Mesenchymal stem cell (in vitro differentiated cells and primary cell): Measurements from ENCODE around the gene SLC35A3.

Experiments
- DNase-seq: peaks from one replicate; pipeline ENCODE4 v3.0.0-alpha.2; 2013
- H2AFZ ChIP-seq: one replicate; pipeline ENCODE4 v1.6.1; 2013; ENCODE audit warnings: low read depth, mild to moderate bottlenecking, control low read depth, inconsistent platforms, low read length, moderate library complexity
- H2AK5ac ChIP-seq: 2 replicates; pipeline ENCODE4 v1.6.1; 2013; ENCODE audit warnings: low read length, moderate library complexity, mild to moderate bottlenecking, inconsistent platforms; ENCODE audit not compliant: severe bottlenecking
- H2BK120ac ChIP-seq: one replicate; pipeline ENCODE4 v1.6.1; 2013; ENCODE audit warnings: low read depth, mild to moderate bottlenecking, inconsistent platforms, low read length, moderate library complexity
- H2BK12ac ChIP-seq, 2 experiments: one replicate each; pipeline ENCODE4 v1.6.1; 2013; ENCODE audit warnings: inconsistent platforms in 2 of 2, low read length in 2 of 2, mild to moderate bottlenecking in 2 of 2, moderate library complexity in 2 of 2, control low read depth in 1 of 2
- H2BK15ac ChIP-seq: one replicate; pipeline ENCODE4 v1.6.1; 2013; ENCODE audit warnings: mild to moderate bottlenecking, low read depth, inconsistent platforms; ENCODE audit not compliant: poor library complexity, severe bottlenecking
- H2BK5ac ChIP-seq: 2 replicates; pipeline ENCODE4 v1.6.1; 2013; ENCODE audit warnings: low read depth, mild to moderate bottlenecking, low read length, control low read depth, inconsistent platforms; ENCODE audit not compliant: poor library complexity, severe bottlenecking
- H3K14ac ChIP-seq, 2 experiments: one replicate each; pipeline ENCODE4 v1.6.1; 2013; ENCODE audit warnings: inconsistent platforms in 2 of 2, low read length in 2 of 2, control low read depth in 1 of 2, mild to moderate bottlenecking in 1 of 2, moderate library complexity in 1 of 2
- H3K18ac ChIP-seq, 2 experiments: one replicate each; pipeline ENCODE4 v1.6.1; 2013; ENCODE audit warnings: inconsistent platforms in 2 of 2, low read length in 2 of 2, control low read depth in 1 of 2, low read depth in 1 of 2, mild to moderate bottlenecking in 1 of 2
- H3K23ac ChIP-seq, 2 experiments: one replicate each; pipeline ENCODE4 v1.6.1; 2013; ENCODE audit warnings: inconsistent platforms in 2 of 2, low read length in 2 of 2, mild to moderate bottlenecking in 2 of 2, moderate library complexity in 2 of 2, control low read depth in 1 of 2
- H3K27ac ChIP-seq: 2 replicates; pipeline ENCODE4 v1.5.1; 2013; ENCODE audit warnings: mild to moderate bottlenecking, moderate library complexity, low read length, control low read depth, inconsistent platforms; ENCODE audit not compliant: poor library complexity, severe bottlenecking
- H3K27me3 ChIP-seq, 2 experiments: 2 replicates each; pipeline versions ENCODE4 v1.6.1 to v1.7.0; 2013; ENCODE audit warnings: low read length in 2 of 2, mild to moderate bottlenecking in 2 of 2, moderate library complexity in 2 of 2, control low read depth in 1 of 2, inconsistent platforms in 1 of 2; ENCODE audit not compliant: control insufficient read depth in 1 of 2, insufficient read depth in 1 of 2
- H3K36me3 ChIP-seq, 2 experiments: 2 replicates each; pipeline versions ENCODE4 v1.6.1 to v1.7.0; 2013; ENCODE audit warnings: low read length in 2 of 2, control low read depth in 1 of 2, inconsistent platforms in 1 of 2, low read depth in 1 of 2, mild to moderate bottlenecking in 1 of 2; ENCODE audit not compliant: insufficient read depth in 2 of 2, control insufficient read depth in 1 of 2
- H3K4ac ChIP-seq, 2 experiments: one replicate each; pipeline ENCODE4 v1.6.1; 2013; ENCODE audit warnings: inconsistent platforms in 2 of 2, low read length in 2 of 2, mild to moderate bottlenecking in 2 of 2, moderate library complexity in 2 of 2, control low read depth in 1 of 2, low read depth in 1 of 2
- H3K4me1 ChIP-seq: 2 replicates; pipeline ENCODE4 v1.6.1; 2013; ENCODE audit warnings: low read depth, low read length, control low read depth; ENCODE audit not compliant: control insufficient read depth, insufficient read depth
- H3K4me2 ChIP-seq: 2 replicates; pipeline ENCODE4 v1.6.1; 2013; ENCODE audit warnings: low read length, mild to moderate bottlenecking, inconsistent platforms; ENCODE audit not compliant: poor library complexity, severe bottlenecking
- H3K4me3 ChIP-seq, 2 experiments: 2 replicates each; pipeline versions ENCODE4 v1.5.1 to v1.7.0; 2013; ENCODE audit warnings: low read length in 2 of 2, mild to moderate bottlenecking in 2 of 2, control low read depth in 1 of 2, low read depth in 1 of 2; ENCODE audit not compliant: insufficient read depth in 1 of 2
- H3K79me1 ChIP-seq: replicated peaks from 2 replicates; pipeline ENCODE4 v1.6.1; 2013; ENCODE audit warnings: mild to moderate bottlenecking, control low read depth, low read length, inconsistent platforms; ENCODE audit not compliant: poor library complexity, severe bottlenecking
- H3K9ac ChIP-seq: 2 replicates; pipeline ENCODE4 v1.7.0; 2013; ENCODE audit warnings: mild to moderate bottlenecking, low read length, moderate library complexity
- H3K9me3 ChIP-seq: 2 replicates; pipeline ENCODE4 v1.7.0; 2013; ENCODE audit warnings: mild to moderate bottlenecking, low read length; ENCODE audit not compliant: control insufficient read depth
- H4K8ac ChIP-seq: one replicate; pipeline ENCODE4 v1.6.1; 2013; ENCODE audit warnings: inconsistent platforms, mild to moderate bottlenecking, low read length, moderate library complexity
- H4K91ac ChIP-seq: one replicate; pipeline ENCODE4 v1.6.1; 2013; ENCODE audit warnings: mild to moderate bottlenecking, low read length, inconsistent platforms
- WGBS: methylation state at CpG from one replicate; pipeline ENCODE4 v1.1.7; 2013; ENCODE audit warnings: mixed read lengths; 5-methylcytosine and 5-hydroxymethylcytosine counted together

Gene SLC35A3

GRCh38 chr1:99950486-99950885, 19.3 kb upstream of the SLC35A3 start:
- no peaks in the 10 kb centered on the region for H3K36me3 ChIP-seq
- no peak overlapping the region for H2BK15ac ChIP-seq
- no peak overlapping the region for H3K18ac ChIP-seq
- no peak overlapping the region for H2BK12ac ChIP-seq
- no peak overlapping the region for H2BK120ac ChIP-seq
- H3K4me2 ChIP-seq: no peak overlapping the region
- H3K9ac ChIP-seq: no peak overlapping the region
- no peak overlapping the region for H3K23ac ChIP-seq
- H4K8ac ChIP-seq: no peak overlapping the region
- 96% methylated on average over 1 of the region's 3 CpGs for WGBS
- no peak overlapping the region for H2AK5ac ChIP-seq
- DNase-seq: no peak
- no peak overlapping the region for H3K27ac ChIP-seq
- H3K4me1 ChIP-seq: no peaks in the 10 kb centered on the region
- no peaks in the 10 kb centered on the region for H3K9me3 ChIP-seq
- H2BK5ac ChIP-seq: no peak overlapping the region
- no peak overlapping the region for H3K14ac ChIP-seq
- H4K91ac ChIP-seq: no peak overlapping the region
- no peaks in the 10 kb centered on the region for H3K79me1 ChIP-seq
- no peak overlapping the region for H3K4ac ChIP-seq
- no peak overlapping the region for H2AFZ ChIP-seq
- peaks cover 0 to 2% of the 10 kb centered on the region in 2 experiments for H3K27me3 ChIP-seq
- H3K4me3 ChIP-seq: no peak overlapping the region

- Histone ChIP-seq H3K23ac (no peak overlapping the region), H3K4me2 (no peak overlapping the region), H3K18ac (no peak overlapping the region), H3K4me1 (no peaks in the 10 kb centered on the region), H2BK15ac (no peak overlapping the region), H2AFZ (no peak overlapping the region), H2AK5ac (no peak overlapping the region), H3K27ac (no peak overlapping the region), H4K8ac (no peak overlapping the region), H3K79me1 (no peaks in the 10 kb centered on the region), H2BK12ac (no peak overlapping the region), H3K4me3 (no peak overlapping the region), H4K91ac (no peak overlapping the region), H3K9ac (no peak overlapping the region), H2BK120ac (no peak overlapping the region), H3K14ac (no peak overlapping the region), H2BK5ac (no peak overlapping the region), H3K9me3 (no peaks in the 10 kb centered on the region), H3K4ac (no peak overlapping the region), H3K27me3 (no peaks in the 10 kb centered on the region), H3K36me3 (no peaks in the 10 kb centered on the region)
- WGBS: 100% methylated on average over 1 of the region's 1 CpG
- DNase-seq: no peak
Measured at GRCh38 chr1:99952522-99952921, 17.3 kb upstream of the SLC35A3 start.

- H3K14ac ChIP-seq: no peak overlapping the region
- no CpG with 5 or more reads among the region's 3 CpGs for WGBS
- no peak overlapping the region for H3K9ac ChIP-seq
- no peak overlapping the region for H3K4me2 ChIP-seq
- H2BK15ac ChIP-seq: no peak overlapping the region
- H3K27me3 ChIP-seq: no peaks in the 10 kb centered on the region
- no peak overlapping the region for H3K4me3 ChIP-seq
- H3K4me1 ChIP-seq: no peaks in the 10 kb centered on the region
- H3K4ac ChIP-seq: no peak overlapping the region
- no peak overlapping the region for H2AK5ac ChIP-seq
- no peak overlapping the region for H3K27ac ChIP-seq
- H3K79me1 ChIP-seq: no peaks in the 10 kb centered on the region
- no peak overlapping the region for H4K91ac ChIP-seq
- H2BK12ac ChIP-seq: no peak overlapping the region
- no peak overlapping the region for H2BK120ac ChIP-seq
- no peak overlapping the region for H3K23ac ChIP-seq
- H3K9me3 ChIP-seq: no peaks in the 10 kb centered on the region
- H4K8ac ChIP-seq: no peak overlapping the region
- DNase-seq: no peak
- H3K18ac ChIP-seq: no peak overlapping the region
- H3K36me3 ChIP-seq: no peaks in the 10 kb centered on the region
- no peak overlapping the region for H2BK5ac ChIP-seq
- no peak overlapping the region for H2AFZ ChIP-seq
Measured at GRCh38 chr1:99955375-99955774, 14.4 kb upstream of the SLC35A3 start.

- Histone ChIP-seq H2AK5ac (no peak overlapping the region), H2AFZ (no peak overlapping the region), H2BK120ac (no peak overlapping the region), H2BK5ac (no peak overlapping the region), H3K27ac (no peak overlapping the region), H3K14ac (no peak overlapping the region), H3K18ac (no peak overlapping the region), H3K4me3 (no peak overlapping the region), H2BK15ac (no peak overlapping the region), H4K8ac (no peak overlapping the region), H3K4ac (no peak overlapping the region), H4K91ac (no peak overlapping the region), H3K27me3 (no peaks in the 10 kb centered on the region), H3K9me3 (no peaks in the 10 kb centered on the region), H3K4me2 (no peak overlapping the region), H2BK12ac (no peak overlapping the region), H3K9ac (peak overlapping the region; percentile 78), H3K79me1 (no peaks in the 10 kb centered on the region), H3K23ac (no peak overlapping the region), H3K36me3 (no peaks in the 10 kb centered on the region), H3K4me1 (no peaks in the 10 kb centered on the region)
- peak; percentile 68 for DNase-seq
- 89% methylated on average over 1 of the region's 2 CpGs for WGBS
Measured at GRCh38 chr1:99956755-99957154, 13.0 kb upstream of the SLC35A3 start.
